Spinal cord (tissue), 10 donors: ENCODE results near the gene TPO. TPM values are rescaled to one million over a fixed set of nuclear protein-coding genes. Genes with fewer than 3 reads are reported as not detected.

Experiments used
- DNase-seq, 6 donors: peaks; one replicate each; pipeline versions ENCODE4 v3.0.0 to v3.0.0-alpha.2; 2013 to 2015; ENCODE audit warnings: low spot score in 6 of 6, low read depth in 4 of 6
- H3K27ac ChIP-seq: one replicate; pipeline ENCODE4 v1.5.1; 2013; ENCODE audit warnings: low read depth, low read length, control low read depth
- H3K27me3 ChIP-seq: one replicate; pipeline ENCODE4 v1.6.1; 2013; ENCODE audit warnings: low read length; ENCODE audit not compliant: control insufficient read depth, insufficient read depth
- H3K36me3 ChIP-seq: one replicate; pipeline ENCODE4 v1.6.1; 2013; ENCODE audit warnings: low read length; ENCODE audit not compliant: control insufficient read depth, insufficient read depth
- H3K4me1 ChIP-seq: one replicate; pipeline ENCODE4 v1.6.1; 2013; ENCODE audit warnings: low read length; ENCODE audit not compliant: control insufficient read depth, insufficient read depth
- H3K4me3 ChIP-seq: one replicate; pipeline ENCODE4 v1.5.1; 2013; ENCODE audit warnings: low read depth, low read length, control low read depth
- H3K9me3 ChIP-seq: one replicate; pipeline ENCODE4 v1.6.1; 2013; ENCODE audit warnings: low read length; ENCODE audit not compliant: control insufficient read depth, insufficient read depth
- WGBS: methylation state at CpG from one replicate; pipeline ENCODE4 v1.1.5; 2013; ENCODE audit warnings: missing lambda C conversion rate; ENCODE audit not compliant: insufficient coverage; 5-methylcytosine and 5-hydroxymethylcytosine counted together
- polyA plus RNA-seq, 2 donors: library from polyadenylated mRNA; unstranded; fragments of 120-200 nt; gene quantifications; one replicate each; pipeline ENCODE4 v1.2.1, GENCODE V29; 2013; ENCODE audit not compliant: insufficient read length in 2 of 2
- total RNA-seq, 2 donors: library from RNA; depleted of rRNA in 1 of 2; stranded (reverse); fragments of 120-200 nt in 1 of 2; fragments of >200 nt in 1 of 2; gene quantifications; one replicate each; pipeline versions ENCODE4 v1.2.3 to v1.2.4, GENCODE V29; 2013 to 2014
- donor health status: healthy.

The TPO gene
- total and polyA plus RNA-seq, 4 donors = 0.06 to 0.80 (median 0.29) TPM

GRCh38 chr2:1478311-1479305 is 65.3 kb downstream of the TPO start:
- 82% methylated on average over 40 of the region's 48 CpGs for WGBS
- Histone ChIP-seq H3K27ac (no peak overlapping the region), H3K4me3 (no peak overlapping the region), H3K27me3 (no peaks in the 10 kb centered on the region), H3K9me3 (no peaks in the 10 kb centered on the region), H3K4me1 (no peaks in the 10 kb centered on the region), H3K36me3 (no peaks in the 10 kb centered on the region)
- DNase-seq = no peak

- 80% methylated on average over 4 of the region's 6 CpGs for WGBS
- H3K36me3 ChIP-seq = no peaks in the 10 kb centered on the region
- no peaks in the 10 kb centered on the region for H3K9me3 ChIP-seq
- DNase-seq = no peak
- H3K27me3 ChIP-seq = no peaks in the 10 kb centered on the region
- H3K4me3 ChIP-seq = no peak overlapping the region
- H3K4me1 ChIP-seq = peaks cover 3% of the 10 kb centered on the region
- no peak overlapping the region for H3K27ac ChIP-seq
These were observed 66.1 kb downstream of the TPO start for GRCh38 chr2:1479346-1479745.

- Histone ChIP-seq H3K27ac (no peak overlapping the region), H3K27me3 (no peaks in the 10 kb centered on the region), H3K4me1 (peaks cover 3% of the 10 kb centered on the region), H3K9me3 (no peaks in the 10 kb centered on the region), H3K4me3 (no peak overlapping the region), H3K36me3 (no peaks in the 10 kb centered on the region)
- no peak for DNase-seq
- 82% methylated on average over 7 of the region's 13 CpGs for WGBS
These were observed 67.4 kb downstream of the TPO start for GRCh38 chr2:1480671-1481076.

- Histone ChIP-seq H3K9me3 (no peaks in the 10 kb centered on the region), H3K27me3 (no peaks in the 10 kb centered on the region), H3K36me3 (no peaks in the 10 kb centered on the region), H3K4me1 (peaks cover 3% of the 10 kb centered on the region), H3K4me3 (no peak overlapping the region), H3K27ac (no peak overlapping the region)
- no peak for DNase-seq
- WGBS = 91% methylated on average over 17 of the region's 20 CpGs
These were observed 68.4 kb downstream of the TPO start for GRCh38 chr2:1481406-1482252.

GRCh38 chr2:1482253-1482675 is 69.0 kb downstream of the TPO start:
- no peak for DNase-seq
- no peaks in the 10 kb centered on the region for H3K36me3 ChIP-seq
- H3K4me3 ChIP-seq = no peak overlapping the region
- no peaks in the 10 kb centered on the region for H3K27me3 ChIP-seq
- no peak overlapping the region for H3K27ac ChIP-seq
- WGBS = 96% methylated on average over 7 of the region's 9 CpGs
- no peaks in the 10 kb centered on the region for H3K9me3 ChIP-seq
- H3K4me1 ChIP-seq = peaks cover 3% of the 10 kb centered on the region

GRCh38 chr2:1482981-1483380 is 69.7 kb downstream of the TPO start:
- H3K27me3 ChIP-seq = no peaks in the 10 kb centered on the region
- peaks cover 7% of the 10 kb centered on the region for H3K4me1 ChIP-seq
- no peak overlapping the region for H3K4me3 ChIP-seq
- 78% methylated on average over 4 of the region's 4 CpGs for WGBS
- no peaks in the 10 kb centered on the region for H3K9me3 ChIP-seq
- H3K36me3 ChIP-seq = no peaks in the 10 kb centered on the region
- DNase-seq = no peak
- H3K27ac ChIP-seq = no peak overlapping the region

GRCh38 chr2:1483551-1483950 is 70.3 kb downstream of the TPO start:
- no peak for DNase-seq
- no peak overlapping the region for H3K4me3 ChIP-seq

GRCh38 chr2:1484131-1484884 is 71.0 kb downstream of the TPO start:
- Histone ChIP-seq H3K27ac (no peak overlapping the region), H3K4me1 (peaks cover 18% of the 10 kb centered on the region)
- DNase-seq = peak in 1 of 6 donors; percentile 57

More at GRCh38 chr2:1483551-1483950, 70.3 kb downstream of the TPO start:
- peaks cover 13% of the 10 kb centered on the region for H3K4me1 ChIP-seq
- 84% methylated on average over 7 of the region's 9 CpGs for WGBS
- no peaks in the 10 kb centered on the region for H3K27me3 ChIP-seq
- H3K36me3 ChIP-seq = no peaks in the 10 kb centered on the region
- no peaks in the 10 kb centered on the region for H3K9me3 ChIP-seq
- no peak overlapping the region for H3K27ac ChIP-seq

GRCh38 chr2:1486670-1487069 is 73.4 kb downstream of the TPO start:
- no peak overlapping the region for H3K4me3 ChIP-seq
- 97% methylated on average over 10 of the region's 11 CpGs for WGBS
- no peak overlapping the region for H3K27ac ChIP-seq
- no peak for DNase-seq
- H3K9me3 ChIP-seq = no peaks in the 10 kb centered on the region
- H3K36me3 ChIP-seq = no peaks in the 10 kb centered on the region
- no peaks in the 10 kb centered on the region for H3K27me3 ChIP-seq
- H3K4me1 ChIP-seq = peaks cover 18% of the 10 kb centered on the region

More at GRCh38 chr2:1484131-1484884, 71.0 kb downstream of the TPO start:
- no peaks in the 10 kb centered on the region for H3K36me3 ChIP-seq
- WGBS = 93% methylated on average over 19 of the region's 22 CpGs
- H3K27me3 ChIP-seq = no peaks in the 10 kb centered on the region
- H3K4me3 ChIP-seq = no peak overlapping the region
- H3K9me3 ChIP-seq = no peaks in the 10 kb centered on the region
